Measurements from ENCODE around the gene FBXL14.

Gene FBXL14

GRCh38 chr12:1593174-1594005 is 991 bp downstream of the FBXL14 start:
- DNase-seq (ENCODE audit: low read depth in 3 of 3): peak in 1 of 3 experiments; percentile 42

GRCh38 chr12:1592444-1593173 is 1.8 kb downstream of the FBXL14 start:
- peak in 2 of 3 experiments; percentile 36 to 68 for DNase-seq (ENCODE audit: low read depth in 3 of 3)

GRCh38 chr12:1591543-1591942 is 2.8 kb downstream of the FBXL14 start:
- DNase-seq (ENCODE audit: low read depth in 3 of 3): no peak

GRCh38 chr12:1591034-1591433 is 3.3 kb downstream of the FBXL14 start:
- DNase-seq (ENCODE audit: low read depth in 3 of 3): no peak

GRCh38 chr12:1590221-1590979 is 4.0 kb downstream of the FBXL14 start:
- no peak for DNase-seq (ENCODE audit: low read depth in 3 of 3)

GRCh38 chr12:1588575-1588947 is 5.8 kb downstream of the FBXL14 start:
- DNase-seq (ENCODE audit: low read depth in 3 of 3): no peak

GRCh38 chr12:1587927-1588574 is 6.3 kb downstream of the FBXL14 start:
- DNase-seq (ENCODE audit: low read depth in 3 of 3): no peak

GRCh38 chr12:1584326-1584725 is 10.1 kb downstream of the FBXL14 start:
- DNase-seq (ENCODE audit: low read depth in 3 of 3): no peak

- peak; percentile 41 to 58 (median 46) for DNase-seq (ENCODE audit: low read depth in 3 of 3)
These were observed 10.8 kb downstream of the FBXL14 start for GRCh38 chr12:1583421-1584078.

- DNase-seq (ENCODE audit: low read depth in 3 of 3): no peak
These were observed 11.7 kb downstream of the FBXL14 start for GRCh38 chr12:1582709-1583050.

- DNase-seq (ENCODE audit: low read depth in 3 of 3): no peak
These were observed 12.2 kb downstream of the FBXL14 start for GRCh38 chr12:1581973-1582708.

- DNase-seq (ENCODE audit: low read depth in 3 of 3): no peak
These were observed 13.9 kb downstream of the FBXL14 start for GRCh38 chr12:1580526-1580925.

GRCh38 chr12:1579651-1580435 is 14.5 kb downstream of the FBXL14 start:
- no peak for DNase-seq (ENCODE audit: low read depth in 3 of 3)

GRCh38 chr12:1576410-1577241 is 17.8 kb downstream of the FBXL14 start:
- DNase-seq (ENCODE audit: low read depth in 3 of 3): no peak

GRCh38 chr12:1575408-1576401 is 18.7 kb downstream of the FBXL14 start:
- no peak for DNase-seq (ENCODE audit: low read depth in 3 of 3)

- DNase-seq (ENCODE audit: low read depth in 3 of 3): no peak
These were observed 19.5 kb downstream of the FBXL14 start for GRCh38 chr12:1574865-1575259.

GRCh38 chr12:1573960-1574864 is 20.2 kb downstream of the FBXL14 start:
- no peak for DNase-seq (ENCODE audit: low read depth in 3 of 3)
